Measurements from ENCODE around the gene COBLL1. TPM values are rescaled to one million over a fixed set of nuclear protein-coding genes. Genes with fewer than 3 reads are reported as not detected.

The COBLL1 gene
- total RNA-seq, 1 donor from 2014 or later = 119 TPM

DNA sequence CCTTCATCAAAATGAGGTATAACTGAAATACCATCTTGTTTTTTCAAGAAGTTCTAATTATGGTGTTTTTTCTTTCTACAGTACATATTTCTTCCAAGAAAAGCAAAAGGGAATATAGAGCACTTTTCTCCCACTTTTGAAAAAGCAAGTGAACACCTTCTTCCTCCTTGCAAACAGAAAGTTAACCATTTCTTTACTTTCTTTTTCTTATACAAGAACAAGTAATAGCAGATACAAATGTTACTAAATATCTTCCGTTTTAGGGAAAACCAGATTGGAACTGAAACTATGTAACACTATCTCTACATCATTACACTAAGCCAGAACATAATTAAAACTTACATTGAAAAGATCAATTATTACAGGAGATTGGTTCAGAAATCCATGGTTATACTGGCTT lies 44.0 kb downstream of the COBLL1 start:
- intact Hi-C loops (cut with DNase I) = no loop called here
- ATAC-seq (no peak), DNase-seq (ENCODE audit: low spot score) (no peak)

DNA sequence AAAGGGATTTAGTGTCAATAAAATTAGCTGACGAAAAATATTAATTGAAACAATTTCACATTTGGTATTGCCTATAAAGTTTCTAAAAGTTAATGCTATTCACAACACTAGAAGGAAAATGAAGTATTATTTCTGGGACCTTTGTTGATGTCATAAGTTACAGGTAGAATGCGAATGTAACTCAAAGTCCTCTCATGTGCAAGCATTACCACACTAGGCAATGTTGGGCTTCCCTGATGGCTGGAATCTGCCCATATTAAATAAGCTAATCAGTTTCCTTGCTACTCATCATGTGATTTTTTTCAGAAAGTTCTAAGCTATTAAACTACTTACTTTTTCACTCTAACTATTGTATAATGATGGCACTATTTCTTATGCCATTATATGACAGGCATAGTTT lies 44.6 kb downstream of the COBLL1 start:
- intact Hi-C loops (cut with DNase I) = no loop called here
- no peak for DNase-seq (ENCODE audit: low spot score)
- no peak for ATAC-seq

DNA sequence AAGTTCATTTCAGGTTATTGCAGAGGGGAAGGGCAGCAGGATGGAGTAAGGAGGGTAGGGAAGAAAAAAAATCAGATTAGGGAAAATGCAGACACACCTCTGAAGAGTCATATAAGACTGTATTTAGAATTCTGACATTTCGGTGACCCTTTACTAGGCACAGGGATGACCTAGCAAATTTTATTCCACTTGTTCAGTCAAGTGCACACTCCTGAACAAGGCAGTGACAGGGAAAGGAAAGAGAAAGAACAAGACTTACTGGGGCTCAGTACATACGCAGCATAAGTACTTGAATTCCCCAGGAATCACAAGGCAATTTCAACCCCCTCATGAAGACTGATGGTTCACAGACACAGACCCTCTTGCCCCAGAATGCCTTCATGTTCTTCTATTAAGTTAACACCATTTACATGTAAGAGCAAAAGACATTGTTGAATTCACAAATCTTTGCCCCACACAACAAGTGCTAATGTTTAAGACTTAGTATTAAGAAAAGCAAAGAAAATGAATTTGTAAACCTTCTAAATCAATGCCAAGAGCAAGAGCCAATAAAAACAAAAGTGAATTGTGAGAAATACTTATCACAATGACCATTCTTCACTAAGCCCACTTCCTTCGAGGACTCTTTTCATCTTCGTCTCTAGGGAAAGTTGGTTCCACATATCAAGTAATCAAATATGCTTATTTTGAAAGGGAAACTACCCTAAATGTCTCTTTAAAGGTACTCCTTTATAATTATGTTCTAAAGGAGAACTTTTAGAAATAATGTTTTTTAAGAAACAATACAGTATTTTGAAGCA lies 47.0 kb downstream of the COBLL1 start:
- intact Hi-C loops (cut with DNase I) = no loop called here
- ATAC-seq (peak; percentile 35), DNase-seq (ENCODE audit: low spot score) (no peak)

DNA sequence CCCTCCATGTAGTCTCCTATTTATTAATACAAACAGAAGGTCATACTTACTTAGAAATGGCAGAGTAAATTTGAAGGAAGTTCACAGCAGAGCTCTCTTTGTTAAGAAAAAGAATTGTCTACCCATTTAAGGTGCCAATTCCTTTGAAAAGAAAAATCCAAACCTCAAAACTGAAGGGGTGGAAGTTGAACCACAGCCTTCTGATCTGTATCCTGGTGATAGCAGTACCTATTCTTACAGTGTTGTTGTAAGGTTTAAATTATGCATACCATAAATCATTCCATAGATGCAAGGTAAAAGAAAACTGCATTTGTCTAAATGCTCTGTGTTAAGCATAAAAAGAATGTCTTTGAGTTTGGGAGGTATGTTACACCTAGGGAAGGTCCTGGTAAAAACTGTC lies 47.6 kb downstream of the COBLL1 start:
- DNase-seq (ENCODE audit: low spot score) (no peak), ATAC-seq (no peak)
- intact Hi-C loops (cut with DNase I) = no loop called here

DNA sequence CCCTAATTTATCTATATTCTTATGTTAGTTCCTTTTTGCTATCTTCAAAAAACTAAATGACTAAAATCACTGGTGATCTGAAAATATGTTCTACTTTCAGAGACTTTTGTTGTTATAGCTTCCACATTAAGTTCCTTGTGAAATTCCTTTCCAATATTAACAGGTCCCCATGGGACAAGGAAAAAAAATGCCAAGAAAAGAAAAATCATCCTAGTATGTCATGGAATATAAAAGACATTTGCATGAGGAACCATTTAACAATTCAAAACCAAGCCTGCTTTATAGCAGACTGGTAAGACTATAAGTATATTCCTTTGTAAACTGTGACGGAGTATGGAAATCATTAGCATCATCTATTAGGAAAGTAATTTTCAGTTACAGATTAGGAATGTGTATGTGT lies 48.1 kb downstream of the COBLL1 start:
- intact Hi-C loops (cut with DNase I) = no loop called here
- ATAC-seq (no peak), DNase-seq (ENCODE audit: low spot score) (no peak)

DNA sequence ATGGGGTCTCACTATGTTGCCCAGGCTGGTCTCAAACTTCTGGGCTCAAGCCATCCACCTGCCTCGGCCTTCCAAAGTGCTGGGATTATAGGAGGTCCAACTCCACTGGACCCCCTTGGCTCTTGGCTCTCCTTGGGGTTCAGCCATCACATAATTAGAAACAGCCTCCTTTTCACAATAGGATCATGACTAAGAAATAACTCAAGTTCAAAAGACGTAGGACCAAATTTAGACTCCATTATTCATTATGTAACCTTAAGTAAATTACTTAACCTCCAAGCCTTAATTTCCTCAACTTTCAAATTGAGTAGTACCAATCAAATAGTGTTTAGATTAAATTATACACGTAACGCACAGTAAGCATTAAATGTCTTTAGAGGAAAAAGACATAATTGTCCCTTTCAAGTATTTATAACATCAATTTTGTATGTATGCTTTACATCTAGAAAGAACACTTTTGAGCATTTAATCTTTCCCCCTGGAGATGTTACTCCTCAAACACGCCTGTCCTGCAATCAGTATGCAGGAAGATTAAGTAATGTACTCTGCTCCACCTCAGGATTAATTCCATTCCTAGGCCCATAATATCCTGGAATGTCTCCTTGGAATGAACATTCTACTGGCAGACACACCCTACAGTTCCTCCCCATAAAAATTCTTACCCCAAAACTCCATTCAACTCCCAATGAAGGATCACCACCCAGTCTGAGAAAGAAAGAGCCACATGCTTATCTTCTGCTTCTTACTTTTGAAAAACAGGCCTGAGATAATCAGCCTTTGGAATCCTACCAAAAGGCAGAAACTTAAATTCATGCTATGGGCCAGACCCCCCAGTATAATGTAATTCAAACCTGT lies 49.1 kb downstream of the COBLL1 start:
- peak; percentile 58 for ATAC-seq
- intact Hi-C loops (cut with DNase I) = no loop called here
- no peak for DNase-seq (ENCODE audit: low spot score)

DNA sequence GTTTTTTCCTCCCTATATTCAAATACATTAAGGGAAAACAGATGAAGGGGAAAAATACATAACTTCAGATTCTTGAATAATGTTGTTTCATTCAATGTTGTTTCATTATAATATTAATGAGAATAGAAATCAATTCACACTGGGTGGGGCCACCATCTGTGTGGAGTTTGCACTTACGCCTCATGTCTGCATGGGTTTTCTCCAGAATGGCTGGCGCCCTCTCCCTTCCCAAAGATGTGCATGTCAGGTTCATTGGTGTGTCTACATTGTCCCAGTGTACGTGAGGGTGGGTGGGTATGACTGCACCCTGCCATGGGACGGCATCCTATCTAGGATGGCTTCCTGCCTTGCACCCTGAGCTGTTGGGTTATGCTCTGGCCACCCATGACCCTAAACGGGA lies 51.7 kb downstream of the COBLL1 start:
- DNase-seq (ENCODE audit: low spot score) = no peak
- intact Hi-C loops (cut with DNase I) = no loop called here
- no peak for ATAC-seq

DNA sequence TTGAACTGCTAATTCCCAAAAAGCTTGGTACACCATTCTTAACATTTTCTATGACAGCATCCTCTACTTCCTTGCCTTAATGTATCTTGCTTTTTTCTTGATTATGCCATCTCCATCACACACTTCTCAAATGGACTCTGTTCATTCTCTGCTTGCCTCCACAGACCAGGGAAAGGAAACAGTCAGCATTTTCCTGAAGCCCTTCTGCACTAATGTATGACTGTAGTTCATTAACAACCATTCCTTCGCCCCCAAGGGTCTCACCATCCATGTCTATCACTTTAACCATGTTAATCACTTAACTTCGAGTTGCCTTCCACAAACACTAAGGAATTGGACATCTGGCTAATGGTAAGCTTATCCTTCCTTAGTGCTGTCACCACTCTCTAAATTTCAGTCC lies 54.8 kb downstream of the COBLL1 start:
- ATAC-seq (no peak), DNase-seq (ENCODE audit: low spot score) (no peak)
- intact Hi-C loops (cut with DNase I) = no loop called here

DNA sequence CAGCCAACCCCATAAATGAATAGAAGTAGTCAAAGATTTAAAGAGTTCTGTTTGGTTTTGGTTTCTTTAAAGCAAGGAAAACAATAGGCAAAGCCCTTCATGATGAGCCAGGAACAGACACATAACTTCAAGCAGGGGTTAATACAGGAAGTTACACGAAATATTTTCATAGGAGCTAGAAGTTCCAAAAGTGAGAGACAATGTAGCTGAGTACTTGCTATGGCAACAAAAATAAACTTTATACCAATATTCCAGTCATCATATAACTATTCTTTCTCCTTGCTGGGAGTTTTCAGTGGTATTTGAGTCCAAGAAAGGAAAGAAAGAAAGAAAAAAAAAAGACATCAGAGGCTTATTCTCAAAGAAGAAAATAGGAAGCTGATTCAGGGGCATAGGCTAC lies 56.2 kb downstream of the COBLL1 start:
- no peak for DNase-seq (ENCODE audit: low spot score)
- no peak for ATAC-seq
- intact Hi-C loops (cut with DNase I) = no loop called here

DNA sequence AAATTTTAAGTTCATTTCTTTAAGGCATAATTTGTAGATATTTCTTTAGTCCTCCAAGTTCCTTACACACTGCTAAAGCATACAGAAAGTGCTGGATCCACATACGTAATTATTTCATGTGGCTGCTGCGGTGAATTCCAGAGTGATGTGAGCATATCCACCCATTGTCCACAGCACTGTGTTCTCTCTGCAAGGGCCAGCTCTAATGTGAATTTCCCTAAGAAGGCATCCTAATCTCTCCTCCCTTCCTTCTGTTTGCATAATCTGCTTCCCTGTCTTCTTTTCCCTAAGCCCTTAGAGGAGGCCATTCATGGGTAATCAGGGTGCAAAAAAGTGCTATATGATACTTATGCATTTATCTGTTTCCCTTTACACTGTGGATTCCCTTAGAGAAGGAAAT lies 57.2 kb downstream of the COBLL1 start:
- DNase-seq (ENCODE audit: low spot score) = no peak
- ATAC-seq = no peak
- intact Hi-C loops (cut with DNase I) = no loop called here

DNA sequence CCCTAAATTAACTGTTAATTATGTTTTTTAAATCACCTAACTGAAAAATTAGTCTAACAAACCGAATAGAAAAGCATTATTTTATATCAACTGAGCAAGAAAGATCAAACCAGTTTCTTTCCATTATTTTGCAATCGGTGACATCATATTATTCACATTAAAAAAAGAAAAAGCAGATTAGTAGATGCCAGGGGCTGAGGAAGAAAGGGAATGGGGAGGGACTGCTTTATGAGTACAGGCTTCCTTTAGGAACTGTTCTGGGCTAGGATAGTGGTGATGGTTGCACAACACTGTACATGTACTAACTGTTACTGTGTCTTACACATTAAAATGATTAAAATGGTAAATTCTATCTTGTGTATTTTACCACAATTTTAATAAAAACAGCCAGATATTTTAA lies 59.3 kb downstream of the COBLL1 start:
- peak; percentile 88 for ATAC-seq
- intact Hi-C loops (cut with DNase I) = no loop called here
- no peak for DNase-seq (ENCODE audit: low spot score)

DNA sequence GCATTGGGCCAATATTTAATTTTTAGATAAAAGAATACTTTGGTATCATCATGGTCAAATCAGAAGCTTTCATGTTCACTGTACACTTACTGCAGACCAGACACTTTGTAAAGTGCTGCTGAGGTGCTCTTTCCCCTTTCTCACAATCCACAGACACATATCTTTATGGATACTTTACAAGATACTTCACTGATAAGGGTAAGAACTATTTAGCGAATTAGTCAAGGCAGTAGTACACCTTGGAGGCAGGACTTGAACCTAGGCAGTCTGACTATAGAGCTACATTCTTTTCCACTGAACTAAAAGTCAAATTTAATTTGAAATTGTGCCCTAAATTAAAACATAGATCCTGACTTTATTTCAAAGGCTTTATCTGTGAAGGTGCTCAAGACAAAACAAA lies 60.2 kb downstream of the COBLL1 start:
- intact Hi-C loops (cut with DNase I) = no loop called here
- DNase-seq (ENCODE audit: low spot score) = no peak
- ATAC-seq = no peak

DNA sequence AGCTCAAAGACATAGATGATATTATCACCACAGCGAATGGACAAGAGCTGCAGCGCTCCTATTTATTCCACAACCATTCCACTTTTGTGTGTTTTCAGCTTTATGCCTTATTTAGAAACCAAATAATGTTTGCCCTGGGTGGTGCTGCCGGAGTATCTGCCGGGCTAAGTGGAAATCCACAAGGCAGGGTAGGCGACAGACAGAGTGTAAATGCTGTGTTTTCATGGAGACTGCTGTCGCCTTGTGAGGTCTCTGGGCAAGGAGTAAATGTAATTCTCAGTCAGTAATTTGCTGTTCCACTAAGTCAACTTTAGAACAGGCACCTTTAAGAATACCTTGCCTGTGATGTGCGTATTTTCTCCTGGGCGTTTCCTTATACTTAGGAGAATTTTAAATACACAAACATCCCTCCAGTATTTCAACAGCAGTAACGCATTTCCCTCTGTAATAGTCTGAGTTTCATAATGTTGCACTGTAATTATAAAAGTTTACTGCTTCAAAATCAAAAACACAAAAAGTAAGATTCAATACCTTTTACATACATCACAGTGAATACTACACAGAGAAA lies 60.9 kb downstream of the COBLL1 start:
- ATAC-seq (no peak), DNase-seq (ENCODE audit: low spot score) (no peak)
- intact Hi-C loops (cut with DNase I) = no loop called here

DNA sequence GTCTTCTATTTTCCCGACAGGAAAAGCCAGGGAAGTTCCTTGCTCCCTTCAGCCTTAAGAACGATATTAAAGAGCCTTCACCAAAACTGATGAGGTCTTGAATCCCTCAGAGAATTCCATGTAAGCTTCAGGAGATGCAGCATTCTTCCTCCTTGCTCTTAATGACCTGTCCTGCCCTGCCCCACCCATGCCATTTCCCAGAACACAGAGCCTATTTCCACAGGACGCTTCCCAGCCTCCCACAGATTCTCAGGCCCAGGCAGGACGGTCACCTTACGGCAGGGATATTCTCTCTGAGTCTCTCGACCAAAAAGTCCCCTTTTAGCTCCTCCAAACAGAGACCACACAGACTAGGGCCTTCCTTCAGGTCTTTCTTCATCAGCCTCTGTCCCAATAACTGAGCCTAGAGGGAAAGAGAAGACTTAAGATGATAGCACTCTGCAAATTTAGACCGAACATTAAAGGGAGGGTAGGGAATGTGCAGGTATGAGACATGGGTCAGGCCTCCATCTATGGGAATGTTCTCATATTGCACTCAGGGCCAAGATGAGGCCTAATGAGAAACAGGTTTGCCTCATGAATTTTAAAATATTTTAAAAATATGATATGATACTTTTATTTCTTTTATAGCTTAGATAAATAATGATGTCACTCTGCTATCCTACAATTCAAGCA lies 62.1 kb downstream of the COBLL1 start:
- DNase-seq (ENCODE audit: low spot score) = no peak
- no peak for ATAC-seq
- intact Hi-C loops (cut with DNase I) = no loop called here

DNA sequence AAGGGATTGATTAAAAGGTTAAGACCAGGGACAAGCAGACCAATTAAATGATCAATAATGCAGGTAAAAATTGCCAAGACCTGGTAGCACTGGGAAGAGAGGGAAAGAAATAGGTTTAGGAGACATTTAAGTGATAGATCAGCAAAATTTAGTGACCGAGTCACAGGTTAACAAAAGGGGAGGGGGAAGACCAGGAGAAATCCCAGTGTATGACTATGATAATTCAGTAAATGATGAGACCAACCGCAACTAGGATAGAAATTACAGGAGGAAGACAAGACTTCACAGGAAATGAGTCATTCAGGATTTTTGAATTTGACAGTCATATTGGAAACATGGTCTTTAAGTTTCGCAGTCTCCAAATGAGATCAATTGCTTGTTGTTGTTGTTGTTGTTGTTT lies 62.9 kb downstream of the COBLL1 start:
- intact Hi-C loops (cut with DNase I) = no loop called here
- DNase-seq (ENCODE audit: low spot score) (no peak), ATAC-seq (no peak)

DNA sequence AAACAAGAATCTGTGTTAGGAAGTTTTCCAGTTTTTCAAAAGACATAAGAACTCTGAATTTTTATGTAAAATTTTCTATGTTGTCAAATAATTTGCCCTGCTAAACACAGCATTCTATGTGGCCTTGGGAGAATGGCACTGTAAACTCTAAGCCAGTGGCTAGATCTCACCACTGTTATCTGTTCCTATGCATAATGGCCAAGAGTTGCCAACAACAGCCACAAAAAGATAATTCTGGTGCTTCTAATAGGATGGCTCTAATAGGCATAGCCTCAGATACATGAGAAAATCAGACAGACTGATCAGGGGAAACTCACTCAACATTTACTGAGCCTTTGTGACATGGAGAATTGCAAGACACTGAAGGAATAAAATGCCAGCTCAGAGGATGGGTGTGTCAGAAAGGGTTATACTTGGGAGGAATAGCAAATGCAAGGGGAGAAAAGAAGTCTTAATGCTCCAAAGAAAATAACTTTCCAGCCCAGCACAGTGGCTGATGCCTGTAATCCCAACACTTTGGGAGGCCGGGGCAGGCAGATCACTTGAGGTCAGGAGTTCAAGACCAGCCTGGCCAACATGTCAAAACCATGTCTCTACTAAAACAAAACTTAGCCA lies 63.7 kb downstream of the COBLL1 start:
- intact Hi-C loops (cut with DNase I) = no loop called here
- ATAC-seq = no peak

DNA sequence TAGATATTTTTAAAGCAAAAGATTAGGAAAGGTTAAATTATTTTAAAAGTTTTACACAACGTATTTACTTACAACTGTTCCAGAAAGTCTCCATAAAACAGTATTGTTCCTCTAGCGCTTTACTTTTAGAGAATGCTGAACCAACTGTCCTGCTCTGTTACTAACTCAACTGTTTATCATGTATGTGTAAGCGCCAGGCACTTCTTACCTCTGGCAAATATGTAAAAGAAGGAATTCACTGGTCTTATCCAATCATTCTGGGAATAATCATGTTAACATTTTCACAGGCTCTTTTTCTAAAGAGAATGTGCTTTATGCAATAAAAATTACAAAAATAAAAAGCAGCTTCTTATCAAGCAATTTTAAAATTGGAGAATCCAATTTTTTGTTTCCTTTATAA lies 68.0 kb downstream of the COBLL1 start:
- no peak for ATAC-seq
- intact Hi-C loops (cut with DNase I) = no loop called here
- DNase-seq (ENCODE audit: low spot score) = no peak

More for the DNA sequence above, 63.7 kb downstream of the COBLL1 start:
- no peak for DNase-seq (ENCODE audit: low spot score)

DNA sequence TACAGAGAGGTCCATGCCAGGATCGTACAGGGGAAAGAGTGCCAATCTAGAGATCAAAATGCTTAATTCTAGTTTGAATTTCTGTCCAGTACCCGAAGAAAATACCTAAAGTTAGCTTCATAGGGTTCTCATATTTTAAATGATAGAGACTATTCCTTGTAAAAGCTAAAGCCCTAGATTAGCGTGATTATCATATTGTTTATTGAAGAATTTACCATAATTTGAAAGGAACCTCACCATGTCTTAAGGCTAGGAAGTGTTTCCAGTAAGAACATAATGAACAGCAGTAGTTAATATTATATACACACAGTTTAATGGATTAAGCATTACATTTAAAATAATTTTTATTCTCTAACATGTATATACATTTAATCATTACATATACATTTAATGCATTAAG lies 68.5 kb downstream of the COBLL1 start:
- intact Hi-C loops (cut with DNase I) = no loop called here
- DNase-seq (ENCODE audit: low spot score) (no peak), ATAC-seq (no peak)

DNA sequence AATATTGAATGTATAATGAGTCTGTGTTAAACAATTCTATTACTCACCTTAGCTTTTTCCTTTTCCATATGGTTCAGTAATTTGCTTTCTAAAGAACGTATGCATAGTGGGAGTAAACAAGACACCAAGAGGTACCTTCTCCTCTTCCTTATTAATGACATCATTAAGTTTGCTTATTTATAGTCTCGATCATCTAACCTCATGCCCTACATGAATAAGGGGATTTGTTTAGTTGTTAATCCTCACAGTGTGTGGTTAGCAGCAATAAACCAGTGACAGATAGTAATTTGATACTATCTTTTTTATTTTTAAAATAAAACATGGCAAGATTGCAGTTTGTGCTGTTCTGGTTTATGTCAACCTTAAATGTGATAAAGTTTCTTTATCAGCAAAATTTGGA lies 69.7 kb downstream of the COBLL1 start:
- no peak for ATAC-seq
- intact Hi-C loops (cut with DNase I) = no loop called here
- no peak for DNase-seq (ENCODE audit: low spot score)
